ENCODE measurements around the gene FGF2.
"Not testable (repeated sequence)": the region's sequence is repeated elsewhere in the genome, so short reads cannot be mapped to it uniquely, and the experiment has no call there.

The FGF2 gene

DNA sequence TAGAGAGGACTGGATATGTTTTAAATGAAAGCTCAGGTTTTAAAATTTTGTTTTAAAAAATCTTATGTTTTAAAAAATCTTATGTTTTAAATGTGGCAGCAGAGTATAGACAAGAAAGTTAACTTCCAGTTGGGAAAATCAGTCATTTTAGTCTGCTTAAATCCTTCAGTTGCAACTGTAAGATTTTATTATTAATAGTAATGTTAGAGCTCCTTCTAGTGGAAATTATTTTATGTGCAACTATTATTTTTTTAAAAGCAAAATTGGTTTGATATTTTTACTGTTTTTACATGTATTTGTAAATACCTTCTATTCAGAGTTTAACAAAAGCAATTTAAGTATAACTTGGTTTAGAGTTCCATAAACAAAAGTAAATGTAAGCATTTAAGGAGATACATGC lies 104.2 kb downstream of the FGF2 start:
- DNase-seq (ENCODE audit: low spot score), result peak; percentile 2

DNA sequence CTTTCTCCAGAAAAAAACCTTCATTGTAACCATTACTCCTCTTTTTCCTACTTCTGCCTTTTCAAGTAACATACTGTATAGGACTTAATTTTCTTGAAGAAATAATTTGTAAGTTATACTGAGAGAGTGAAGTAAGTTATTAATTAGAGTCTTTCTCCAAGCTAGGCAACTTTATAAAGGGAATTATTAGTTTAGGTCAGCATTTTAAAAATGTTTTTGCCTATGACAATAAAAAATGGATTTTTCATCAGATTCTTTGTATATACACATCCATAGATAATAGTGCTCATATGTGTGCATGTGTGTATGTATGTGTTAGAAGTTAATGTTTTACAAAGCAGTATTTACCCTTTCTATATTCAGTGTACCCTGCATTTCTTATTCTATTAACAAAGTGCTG lies 106.1 kb downstream of the FGF2 start:
- DNase-seq (ENCODE audit: low spot score), result no peak

DNA sequence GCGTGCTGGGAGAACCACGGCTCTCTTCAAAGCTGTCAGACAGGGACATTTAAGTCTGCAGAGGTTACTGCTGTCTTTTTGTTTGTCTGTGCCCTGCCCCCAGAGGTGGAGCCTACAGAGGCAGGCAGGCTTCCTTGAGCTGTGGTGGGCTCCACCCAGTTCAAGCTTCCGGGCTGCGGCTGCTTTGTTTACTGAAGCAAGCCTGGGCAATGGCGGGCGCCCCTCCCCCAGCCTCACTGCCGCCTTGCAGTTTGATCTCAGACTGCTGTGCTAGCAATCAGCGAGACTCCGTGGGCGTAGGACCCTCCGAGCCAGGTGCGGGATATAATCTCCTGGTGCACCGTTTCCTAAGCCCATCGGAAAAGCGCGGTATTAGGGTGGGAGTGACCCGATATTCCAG lies 118.5 kb downstream of the FGF2 start:
- DNase-seq (ENCODE audit: low spot score), result not testable (repeated sequence)

DNA sequence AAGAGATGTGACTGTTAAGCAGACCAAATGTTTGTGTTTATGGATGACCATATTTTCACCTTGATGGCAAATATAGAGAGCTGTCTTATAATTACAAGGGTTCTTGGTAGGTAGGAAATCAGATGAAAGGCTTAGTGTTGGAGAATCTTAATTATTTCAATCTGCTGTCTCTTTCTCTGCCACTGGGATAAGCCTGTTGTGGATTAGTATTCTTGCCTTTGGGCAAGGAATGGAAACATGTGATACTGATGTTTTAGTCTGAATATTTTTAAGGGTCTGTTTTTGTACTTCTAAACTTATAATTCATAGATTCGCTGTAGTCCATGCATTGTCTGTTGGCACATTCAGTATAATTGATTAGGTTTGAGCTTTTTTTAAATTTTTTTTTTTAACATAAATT lies 119.5 kb downstream of the FGF2 start:
- no peak for DNase-seq (ENCODE audit: low spot score)

Data from germinal center (tissue), 1 donor.